HepG2 (cell line): ENCODE measurements around the gene NUP88. TPM values are rescaled to one million over a fixed set of nuclear protein-coding genes. Genes with fewer than 3 reads are reported as not detected.

Source experiments
- ATAC-seq: fragments of 200-7000 bp; cut with Tn5 transposase; 3 replicates; pipeline ENCODE4 v1.9.1; 2020; ENCODE audit warnings: mild to moderate bottlenecking, moderate library complexity
- BruUV-seq: library from RNA; stranded (reverse); fragments of 400-500 nt; replicated peaks from 2 replicates; lab custom pipeline; 2021; lab: Mats Ljungman, UMichigan
- CTCF ChIA-PET: fragments of 300-600 bp; formaldehyde crosslinking; extraction: SDS; loops from one replicate; lab custom pipeline; 2021; ENCODE audit warnings: low total read pairs, inconsistent platforms, low intra/inter-chr PET ratio; lab: Yijun Ruan, JAX
- POLR2A ChIA-PET: fragments of 350-600 bp; sonication (Branson Sonifier 250); formaldehyde crosslinking; loops from one replicate; lab custom pipeline; 2020; ENCODE audit warnings: antibody characterized with exemption, inconsistent platforms; lab: Yijun Ruan, JAX
- DNase-seq: peaks from one replicate; pipeline ENCODE4 v3.0.0-alpha.2; 2015; ENCODE audit warnings: low spot score
- FAIRE-seq: peaks from 3 replicates; lab custom pipeline; 2011; peaks lifted over from hg19 to GRCh38; lab: Jason Lieb, UNC
- H2AFZ ChIP-seq: one replicate; pipeline ENCODE4 v1.6.1; 2011; ENCODE audit warnings: low read length, inconsistent platforms
- H3K27ac ChIP-seq: fragments of 300-600 bp; 3 replicates; pipeline ENCODE4 v1.8.0; 2011; ENCODE audit warnings: mixed run types, mild to moderate bottlenecking, mixed read lengths, low read length, inconsistent platforms; ENCODE audit not compliant: insufficient read depth; ENCODE audit errors: extremely low read length
- H3K27me3 ChIP-seq, 2 experiments: fragments of 200-600 bp in 1 of 2; 2 replicates in 1 of 2; 3 replicates in 1 of 2; pipeline versions ENCODE4 v1.6.0 to v1.8.0; 2011; ENCODE audit warnings: low read length in 2 of 2, mild to moderate bottlenecking in 2 of 2, moderate library complexity in 2 of 2, inconsistent platforms in 1 of 2; ENCODE audit not compliant: insufficient read depth in 2 of 2, control insufficient read depth in 1 of 2
- H3K36me3 ChIP-seq, 2 experiments: fragments of 200-600 bp in 1 of 2; replicated peaks in 1 of 2; 2 replicates in 1 of 2; 3 replicates in 1 of 2; pipeline versions ENCODE4 v1.5.1 to v1.8.0; 2011; ENCODE audit warnings: low read length in 2 of 2, inconsistent platforms in 1 of 2; ENCODE audit not compliant: insufficient read depth in 2 of 2, control insufficient read depth in 1 of 2
- H3K4me1 ChIP-seq: 2 replicates; pipeline ENCODE4 v1.5.1; 2012; ENCODE audit warnings: low read length, inconsistent platforms; ENCODE audit not compliant: insufficient read depth
- H3K4me2 ChIP-seq: 2 replicates; pipeline ENCODE4 v1.6.0; 2011; ENCODE audit warnings: low read depth, low read length, inconsistent platforms
- H3K4me3 ChIP-seq, 3 experiments: fragments of 200-600 bp in 1 of 3; sonication (generic), shearing (Covaris generic) in 1 of 3; replicated peaks in 1 of 3; 2 replicates each; pipeline ENCODE4 v1.5.1; 2011 to 2016; ENCODE audit warnings: low read length in 3 of 3, inconsistent platforms in 2 of 3, low read depth in 2 of 3, mild to moderate bottlenecking in 2 of 3, control low read depth in 1 of 3, mixed read lengths in 1 of 3; ENCODE audit not compliant: insufficient read depth in 1 of 3
- H3K79me2 ChIP-seq: one replicate; pipeline ENCODE4 v1.6.1; 2011; ENCODE audit warnings: low read length, inconsistent platforms; ENCODE audit not compliant: insufficient read depth
- H3K9ac ChIP-seq: 2 replicates; pipeline ENCODE4 v1.6.0; 2011; ENCODE audit warnings: mild to moderate bottlenecking, low read depth, low read length, inconsistent platforms; ENCODE audit not compliant: insufficient read depth
- H3K9me3 ChIP-seq: 2 replicates; pipeline ENCODE4 v1.5.1; 2012; ENCODE audit warnings: mild to moderate bottlenecking, low read length
- H4K20me1 ChIP-seq: 2 replicates; pipeline ENCODE4 v1.6.0; 2011; ENCODE audit warnings: inconsistent platforms, mild to moderate bottlenecking, low read length, moderate library complexity; ENCODE audit not compliant: insufficient read depth
- ARNT ChIP-seq: fragments of 450-650 bp; IDR thresholded peaks from 2 replicates; pipeline ENCODE4 v1.6.1; 2017
- CREB1 ChIP-seq, 2 experiments: fragments of 450-650 bp in 1 of 2; IDR thresholded peaks; 2 replicates each; pipeline ENCODE4 v1.6.1; 2016 to 2017; ENCODE audit warnings: control low read depth in 1 of 2, mild to moderate bottlenecking in 1 of 2, missing compliant biosample characterization in 1 of 2, missing genetic modification characterization in 1 of 2
- IRF2 ChIP-seq: IDR thresholded peaks from 2 replicates; pipeline ENCODE4 v1.6.1; 2018; ENCODE audit warnings: missing genetic modification reagents, missing compliant biosample characterization
- PTBP1 ChIP-seq: fragments of 200-400 bp; formaldehyde crosslinking; IDR thresholded peaks from 2 replicates; pipeline ENCODE4 v1.6.1; 2018; ENCODE audit warnings: low read length, low read depth; ENCODE audit not compliant: poor library complexity, severe bottlenecking
- STAT5B ChIP-seq: sonication (generic); formaldehyde crosslinking; IDR thresholded peaks from 2 replicates; pipeline ENCODE4 v1.4.0; 2020; ENCODE audit warnings: missing genetic modification reagents
- SYNCRIP ChIP-seq: fragments of 200-400 bp; formaldehyde crosslinking; IDR thresholded peaks from 2 replicates; pipeline ENCODE4 v1.6.1; 2018; ENCODE audit warnings: mild to moderate bottlenecking, low read depth, low read length; ENCODE audit not compliant: insufficient read depth
- XRCC5 ChIP-seq: fragments of 200-400 bp; formaldehyde crosslinking; optimal IDR thresholded peaks from 2 replicates; pipeline ENCODE3; 2017; ENCODE audit warnings: mild to moderate bottlenecking, low read length
- ZFP82 ChIP-seq: sonication (generic); formaldehyde crosslinking; IDR thresholded peaks from 2 replicates; pipeline ENCODE4 v1.5.1; 2020; ENCODE audit warnings: mild to moderate bottlenecking, missing genetic modification reagents, borderline replicate concordance
- ZNF17 ChIP-seq: sonication (generic); formaldehyde crosslinking; IDR thresholded peaks from 2 replicates; pipeline ENCODE4 v1.5.0; 2020; ENCODE audit warnings: mild to moderate bottlenecking, missing genetic modification reagents
- ZNF296 ChIP-seq: sonication (generic); formaldehyde crosslinking; conservative IDR thresholded peaks from 2 replicates; pipeline ENCODE4 v1.5.0; 2020; ENCODE audit warnings: mild to moderate bottlenecking, missing genetic modification reagents
- ZNF574 ChIP-seq: sonication (generic); formaldehyde crosslinking; IDR thresholded peaks from 2 replicates; pipeline ENCODE4 v1.4.0; 2020; ENCODE audit warnings: missing genetic modification reagents
- ZNF605 ChIP-seq: sonication (generic); formaldehyde crosslinking; IDR thresholded peaks from 2 replicates; pipeline ENCODE4 v1.8.0; 2022; ENCODE audit warnings: mild to moderate bottlenecking, missing genetic modification reagents
- ZNF652 ChIP-seq: IDR thresholded peaks from 2 replicates; pipeline ENCODE4 v1.6.1; 2016; ENCODE audit warnings: low read depth, borderline replicate concordance
- WGBS: methylation state at CpG from one replicate; pipeline ENCODE4 v1.1.6; 2017; ENCODE audit warnings: low lambda C conversion rate; 5-methylcytosine and 5-hydroxymethylcytosine counted together
- in situ Hi-C: cut with HindIII; loops from 2 replicates; pipeline ENCODE4 v1.10.0; 2017; ENCODE audit warnings: low pct_unique_long_range_greater_than_20kb; ENCODE audit not compliant: extremely low pct_ligation_motif_present
- intact Hi-C: fragments of 100-400 bp; cut with micrococcal nuclease; formaldehyde crosslinking; loops from one replicate; pipeline ENCODE4 v1.10.0; 2022; ENCODE audit not compliant: unreplicated experiment
- polyA plus RNA-seq, 8 experiments: library from polyadenylated mRNA; depleted of rRNA in 3 of 8; stranded (reverse) in 7 of 8; unstranded in 1 of 8; fragments of >200 nt; fragmentation: Illumina TruSeq in 4 of 8; extraction: Trizol in 4 of 8; gene quantifications; 2 replicates each; pipeline versions ENCODE4 v1.2.1 to v1.2.3, GENCODE V29; 2011 to 2016; ENCODE audit warnings: low read depth in 4 of 8, missing spikeins in 1 of 8, mixed read lengths in 1 of 8; ENCODE audit not compliant: insufficient read depth in 1 of 8
- total RNA-seq, 5 experiments: library from RNA; depleted of rRNA; stranded (reverse); fragments of >200 nt; fragmentation: Illumina TruSeq; extraction: Trizol; gene quantifications; 2 replicates each; pipeline ENCODE4 v1.2.3, GENCODE V29; 2016; ENCODE audit warnings: low read depth in 1 of 5
- TF ChIP-seq, protein P1 (sequence below): sonication (generic); formaldehyde crosslinking; IDR thresholded peaks from 2 replicates; pipeline ENCODE4 v1.4.0; 2020; ENCODE audit warnings: missing genetic modification reagents

The NUP88 gene
- total and polyA plus RNA-seq, 2 of the 13 experiments (the other 11 are each of a cell fraction or from before 2014, with no cell fraction given): 48.2 to 130 TPM

DNA sequence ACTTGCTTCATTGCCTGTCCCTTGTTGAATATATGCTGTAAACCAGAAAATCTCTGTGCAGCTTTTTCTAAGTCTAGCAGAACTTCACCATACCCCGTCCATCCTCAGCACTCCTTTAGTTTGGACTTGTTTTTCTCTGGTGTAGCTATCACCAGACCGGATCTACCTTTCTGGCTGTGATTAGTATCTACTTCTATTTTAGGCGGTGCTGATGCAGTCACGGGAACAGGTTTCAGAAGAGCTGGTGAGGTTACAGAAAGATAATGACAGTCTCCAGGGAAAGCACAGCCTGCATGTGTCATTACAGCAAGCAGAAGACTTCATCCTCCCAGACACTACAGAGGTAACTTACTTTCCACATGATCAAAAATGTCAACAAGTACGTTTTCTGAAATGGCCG is 46.4 kb downstream of the NUP88 start:
- Histone ChIP-seq H3K27me3 (no peaks in the 10 kb centered on the region), H3K4me2 (no peak overlapping the region), H4K20me1 (no peaks in the 10 kb centered on the region), H3K9me3 (no peaks in the 10 kb centered on the region), H3K36me3 (peaks cover 6 to 55% of the 10 kb centered on the region in 2 experiments), H3K79me2 (no peaks in the 10 kb centered on the region), H3K4me1 (no peaks in the 10 kb centered on the region), H3K9ac (no peak overlapping the region), H3K27ac (no peak overlapping the region), H2AFZ (no peak overlapping the region), H3K4me3 (no peak overlapping the region)
- TF ChIP-seq IRF2 (CRISPR knock-in tag) (no peak), PTBP1 (no peak), ZFP82 (CRISPR knock-in tag) (no peak), ZNF296 (CRISPR knock-in tag) (no peak), ZNF574 (no peak), STAT5B (CRISPR knock-in tag) (no peak), XRCC5 (no peak), ARNT (no peak), ZNF17 (CRISPR knock-in tag) (no peak), ZNF652 (CRISPR knock-in tag) (no peak), ZNF605 (CRISPR knock-in tag) (no peak), SYNCRIP (no peak), CREB1 (IDR thresholded peaks at IDR 0.05) (no peak), CREB1 (CRISPR knock-in tag; IDR thresholded peaks at IDR 0.05) (no peak)
- TF ChIP-seq, protein P1, sequence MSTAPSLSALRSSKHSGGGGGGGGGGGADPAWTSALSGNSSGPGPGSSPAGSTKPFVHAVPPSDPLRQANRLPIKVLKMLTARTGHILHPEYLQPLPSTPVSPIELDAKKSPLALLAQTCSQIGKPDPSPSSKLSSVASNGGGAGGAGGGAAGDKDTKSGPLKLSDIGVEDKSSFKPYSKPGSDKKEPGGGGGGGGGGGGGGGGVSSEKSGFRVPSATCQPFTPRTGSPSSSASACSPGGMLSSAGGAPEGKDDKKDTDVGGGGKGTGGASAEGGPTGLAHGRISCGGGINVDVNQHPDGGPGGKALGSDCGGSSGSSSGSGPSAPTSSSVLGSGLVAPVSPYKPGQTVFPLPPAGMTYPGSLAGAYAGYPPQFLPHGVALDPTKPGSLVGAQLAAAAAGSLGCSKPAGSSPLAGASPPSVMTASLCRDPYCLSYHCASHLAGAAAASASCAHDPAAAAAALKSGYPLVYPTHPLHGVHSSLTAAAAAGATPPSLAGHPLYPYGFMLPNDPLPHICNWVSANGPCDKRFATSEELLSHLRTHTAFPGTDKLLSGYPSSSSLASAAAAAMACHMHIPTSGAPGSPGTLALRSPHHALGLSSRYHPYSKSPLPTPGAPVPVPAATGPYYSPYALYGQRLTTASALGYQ: no peak
- ChIA-PET POLR2A (no interaction called here), CTCF (no interaction called here)
- no TSS peak for BruUV-seq
- in situ Hi-C loops (no loop called here), intact Hi-C loops (no loop called here)
- ATAC-seq (no peak), FAIRE-seq (no peak), DNase-seq (no peak)
- WGBS: 96% methylated on average over 6 of the region's 6 CpGs
